Stimulated activated CD4-positive, alpha-beta T cell treated with anti-CD3 and anti-CD28 coated beads, Interleukin-15, amount 100 ng/mL, for 1 hour (primary cell): ENCODE results near the gene MERTK.

ENCODE experiments used
- DNase-seq, 2 donors: peaks; one replicate each; pipeline ENCODE4 v3.0.0-alpha.2; 2020; ENCODE audit warnings: low read depth in 1 of 2, low spot score in 1 of 2

Gene MERTK

GRCh38 chr2:112006076-112006410 is 107.6 kb downstream of the MERTK start:
- no peak for DNase-seq

GRCh38 chr2:112007493-112007892 is 109.1 kb downstream of the MERTK start:
- no peak for DNase-seq

GRCh38 chr2:112008910-112009485 is 110.6 kb downstream of the MERTK start:
- no peak for DNase-seq

GRCh38 chr2:112010751-112011150 is 112.3 kb downstream of the MERTK start:
- no peak for DNase-seq

GRCh38 chr2:112012556-112012955 is 114.1 kb downstream of the MERTK start:
- no peak for DNase-seq

GRCh38 chr2:112018846-112019245 is 120.4 kb downstream of the MERTK start:
- DNase-seq = no peak

GRCh38 chr2:112019569-112019982 is 121.2 kb downstream of the MERTK start:
- no peak for DNase-seq

- no peak for DNase-seq
Measured at GRCh38 chr2:112020561-112020960, 122.2 kb downstream of the MERTK start.

GRCh38 chr2:112021290-112021689 is 122.9 kb downstream of the MERTK start:
- no peak for DNase-seq

- DNase-seq = no peak
Measured at GRCh38 chr2:112021781-112022231, 123.4 kb downstream of the MERTK start.

GRCh38 chr2:112023707-112024106 is 125.3 kb downstream of the MERTK start:
- no peak for DNase-seq

- no peak for DNase-seq
Measured at GRCh38 chr2:112024231-112024630, 125.8 kb downstream of the MERTK start.

GRCh38 chr2:112024896-112025491 is 126.6 kb downstream of the MERTK start:
- DNase-seq = no peak

GRCh38 chr2:112026509-112026908 is 128.1 kb downstream of the MERTK start:
- DNase-seq = no peak

- no peak for DNase-seq
Measured at GRCh38 chr2:112027767-112028166, 129.4 kb downstream of the MERTK start.

- DNase-seq = no peak
Measured at GRCh38 chr2:112029164-112029563, 130.8 kb downstream of the MERTK start.

GRCh38 chr2:112031473-112032223 is 133.2 kb downstream of the MERTK start:
- no peak for DNase-seq

GRCh38 chr2:112032224-112032586 is 133.8 kb downstream of the MERTK start:
- DNase-seq = no peak

GRCh38 chr2:112032689-112033465 is 134.5 kb downstream of the MERTK start:
- no peak for DNase-seq

- DNase-seq = no peak
Measured at GRCh38 chr2:112033600-112033999, 135.2 kb downstream of the MERTK start.

- DNase-seq = no peak
Measured at GRCh38 chr2:112034924-112035323, 136.5 kb downstream of the MERTK start.

- no peak for DNase-seq
Measured at GRCh38 chr2:112035786-112036185, 137.4 kb downstream of the MERTK start.
